ELR (cell line): Measurements from ENCODE around the gene RPA1.
A peak's percentile ranks its signal among the peaks of the same experiment; 100 is the strongest.
"Not testable (repeated sequence)": the region's sequence is repeated elsewhere in the genome, so short reads cannot be mapped to it uniquely, and the experiment has no call there.

Source experiments
- DNase-seq: peaks from one replicate; pipeline ENCODE4 v3.0.0-alpha.2; 2015; ENCODE audit warnings: low read depth

RPA1 gene

GRCh38 chr17:1829592-1830257, at the start of gene RPA1, which contains the start of gene SMYD4:
RPA1 (plus strand) TSS chr17:1830005; CDS start chr17:1830094, 89 bp downstream.
SMYD4 (minus strand) TSS chr17:1829902; CDS start chr17:1827994, 1,908 bp downstream.
- DNase-seq = peak; percentile 92

- no peak for DNase-seq
Measured at GRCh38 chr17:1782171-1782567, 47.6 kb upstream of the RPA1 start.

GRCh38 chr17:1783271-1783670, 46.5 kb upstream of the RPA1 start:
- DNase-seq = no peak

- peak; percentile 68 for DNase-seq
Measured at GRCh38 chr17:1783834-1784611, 45.8 kb upstream of the RPA1 start.

- DNase-seq = no peak
Measured at GRCh38 chr17:1785930-1786329, 43.9 kb upstream of the RPA1 start.

- DNase-seq = no peak
Measured at GRCh38 chr17:1786708-1787107, 43.1 kb upstream of the RPA1 start.

GRCh38 chr17:1787301-1787902, 42.4 kb upstream of the RPA1 start:
- peak; percentile 97 for DNase-seq

GRCh38 chr17:1789936-1790335, 39.9 kb upstream of the RPA1 start:
- no peak for DNase-seq

- no peak for DNase-seq
Measured at GRCh38 chr17:1792495-1793446, 37.0 kb upstream of the RPA1 start.

GRCh38 chr17:1793447-1793806, 36.4 kb upstream of the RPA1 start:
- DNase-seq = no peak

- no peak for DNase-seq
Measured at GRCh38 chr17:1796800-1797199, 33.0 kb upstream of the RPA1 start.

GRCh38 chr17:1797323-1797722, 32.5 kb upstream of the RPA1 start:
- no peak for DNase-seq

GRCh38 chr17:1797846-1798245, 32.0 kb upstream of the RPA1 start:
- DNase-seq = not testable (repeated sequence)

- no peak for DNase-seq
Measured at GRCh38 chr17:1800240-1800639, 29.6 kb upstream of the RPA1 start.

- no peak for DNase-seq
Measured at GRCh38 chr17:1800712-1801111, 29.1 kb upstream of the RPA1 start.

GRCh38 chr17:1802429-1802828, 27.4 kb upstream of the RPA1 start:
- DNase-seq = no peak

GRCh38 chr17:1803280-1803679, 26.5 kb upstream of the RPA1 start:
- DNase-seq = no peak

- DNase-seq = no peak
Measured at GRCh38 chr17:1807890-1808289, 21.9 kb upstream of the RPA1 start.

GRCh38 chr17:1808644-1809043, 21.2 kb upstream of the RPA1 start:
- DNase-seq = no peak

- DNase-seq = not testable (repeated sequence)
Measured at GRCh38 chr17:1809815-1810214, 20.0 kb upstream of the RPA1 start.

GRCh38 chr17:1810450-1811103, 19.2 kb upstream of the RPA1 start:
- no peak for DNase-seq
